ENCODE data around the gene LIPC.

DNA sequence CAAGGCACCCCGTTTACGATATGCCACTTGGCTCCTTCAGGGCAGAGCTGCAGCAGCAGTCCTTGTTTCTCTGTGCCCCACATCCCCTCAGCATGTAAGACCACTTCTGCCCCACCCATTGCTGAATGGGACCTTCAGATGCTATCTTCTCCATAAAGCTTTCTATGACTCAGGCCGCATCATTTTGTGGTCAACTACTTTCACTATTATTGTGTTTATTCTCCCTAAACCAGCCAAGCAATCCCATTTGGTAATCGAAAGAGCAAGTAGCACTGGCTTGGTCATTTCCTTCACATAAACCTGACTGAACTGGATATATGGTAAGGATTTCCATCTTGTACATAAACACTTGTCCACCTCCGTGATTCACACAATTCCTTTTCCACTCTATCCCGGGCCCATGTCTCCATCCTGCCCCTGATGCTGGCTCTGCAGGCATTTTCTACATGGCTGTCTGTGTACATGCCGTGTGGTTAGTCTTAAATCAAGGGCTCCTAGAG lies 25.7 kb downstream of the LIPC start:
- TF ChIP-seq, protein P1, sequence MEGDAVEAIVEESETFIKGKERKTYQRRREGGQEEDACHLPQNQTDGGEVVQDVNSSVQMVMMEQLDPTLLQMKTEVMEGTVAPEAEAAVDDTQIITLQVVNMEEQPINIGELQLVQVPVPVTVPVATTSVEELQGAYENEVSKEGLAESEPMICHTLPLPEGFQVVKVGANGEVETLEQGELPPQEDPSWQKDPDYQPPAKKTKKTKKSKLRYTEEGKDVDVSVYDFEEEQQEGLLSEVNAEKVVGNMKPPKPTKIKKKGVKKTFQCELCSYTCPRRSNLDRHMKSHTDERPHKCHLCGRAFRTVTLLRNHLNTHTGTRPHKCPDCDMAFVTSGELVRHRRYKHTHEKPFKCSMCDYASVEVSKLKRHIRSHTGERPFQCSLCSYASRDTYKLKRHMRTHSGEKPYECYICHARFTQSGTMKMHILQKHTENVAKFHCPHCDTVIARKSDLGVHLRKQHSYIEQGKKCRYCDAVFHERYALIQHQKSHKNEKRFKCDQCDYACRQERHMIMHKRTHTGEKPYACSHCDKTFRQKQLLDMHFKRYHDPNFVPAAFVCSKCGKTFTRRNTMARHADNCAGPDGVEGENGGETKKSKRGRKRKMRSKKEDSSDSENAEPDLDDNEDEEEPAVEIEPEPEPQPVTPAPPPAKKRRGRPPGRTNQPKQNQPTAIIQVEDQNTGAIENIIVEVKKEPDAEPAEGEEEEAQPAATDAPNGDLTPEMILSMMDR (IDR thresholded peaks at IDR 0.05), result no peak
- TF ChIP-seq MXI1 (IDR thresholded peaks at IDR 0.05; ENCODE audit: low read depth, low read length) (no peak), TCF12 (IDR thresholded peaks at IDR 0.05) (peak; percentile 52), SMC3 (IDR thresholded peaks at IDR 0.05; ENCODE audit: low read depth, low read length) (no peak), JUND (IDR thresholded peaks at IDR 0.05) (peak; percentile 18; the same call in 1 of the 2 replicates), RFX5 (IDR thresholded peaks at IDR 0.05; ENCODE audit: low read length) (no peak), YY1 (IDR thresholded peaks at IDR 0.05; ENCODE audit: low read depth) (no peak), FOXM1 (IDR thresholded peaks at IDR 0.05; ENCODE audit: low read depth) (no peak), POLR2AphosphoS5 (IDR thresholded peaks at IDR 0.05; ENCODE audit: low read depth, low read length) (no peak), EP300 (IDR thresholded peaks at IDR 0.05; ENCODE audit: borderline replicate concordance in 1 of 2, low read depth in 1 of 2, low read length in 1 of 2) (no peak), TAF1 (IDR thresholded peaks at IDR 0.05; ENCODE audit: borderline replicate concordance, low read depth, low read length) (no peak)
- TF ChIP-seq, protein P2, sequence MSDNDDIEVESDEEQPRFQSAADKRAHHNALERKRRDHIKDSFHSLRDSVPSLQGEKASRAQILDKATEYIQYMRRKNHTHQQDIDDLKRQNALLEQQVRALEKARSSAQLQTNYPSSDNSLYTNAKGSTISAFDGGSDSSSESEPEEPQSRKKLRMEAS (IDR thresholded peaks at IDR 0.05; ENCODE audit: low read depth), result no peak
- TF ChIP-seq, protein P3, sequence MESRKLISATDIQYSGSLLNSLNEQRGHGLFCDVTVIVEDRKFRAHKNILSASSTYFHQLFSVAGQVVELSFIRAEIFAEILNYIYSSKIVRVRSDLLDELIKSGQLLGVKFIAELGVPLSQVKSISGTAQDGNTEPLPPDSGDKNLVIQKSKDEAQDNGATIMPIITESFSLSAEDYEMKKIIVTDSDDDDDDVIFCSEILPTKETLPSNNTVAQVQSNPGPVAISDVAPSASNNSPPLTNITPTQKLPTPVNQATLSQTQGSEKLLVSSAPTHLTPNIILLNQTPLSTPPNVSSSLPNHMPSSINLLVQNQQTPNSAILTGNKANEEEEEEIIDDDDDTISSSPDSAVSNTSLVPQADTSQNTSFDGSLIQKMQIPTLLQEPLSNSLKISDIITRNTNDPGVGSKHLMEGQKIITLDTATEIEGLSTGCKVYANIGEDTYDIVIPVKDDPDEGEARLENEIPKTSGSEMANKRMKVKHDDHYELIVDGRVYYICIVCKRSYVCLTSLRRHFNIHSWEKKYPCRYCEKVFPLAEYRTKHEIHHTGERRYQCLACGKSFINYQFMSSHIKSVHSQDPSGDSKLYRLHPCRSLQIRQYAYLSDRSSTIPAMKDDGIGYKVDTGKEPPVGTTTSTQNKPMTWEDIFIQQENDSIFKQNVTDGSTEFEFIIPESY (IDR thresholded peaks at IDR 0.05; ENCODE audit: borderline replicate concordance, low read depth), result no peak
- TF ChIP-seq, protein P4, sequence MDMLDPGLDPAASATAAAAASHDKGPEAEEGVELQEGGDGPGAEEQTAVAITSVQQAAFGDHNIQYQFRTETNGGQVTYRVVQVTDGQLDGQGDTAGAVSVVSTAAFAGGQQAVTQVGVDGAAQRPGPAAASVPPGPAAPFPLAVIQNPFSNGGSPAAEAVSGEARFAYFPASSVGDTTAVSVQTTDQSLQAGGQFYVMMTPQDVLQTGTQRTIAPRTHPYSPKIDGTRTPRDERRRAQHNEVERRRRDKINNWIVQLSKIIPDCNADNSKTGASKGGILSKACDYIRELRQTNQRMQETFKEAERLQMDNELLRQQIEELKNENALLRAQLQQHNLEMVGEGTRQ (IDR thresholded peaks at IDR 0.05; ENCODE audit: borderline replicate concordance, low read depth, low read length), result no peak
